Right cardiac atrium (tissue), 5 donors: ENCODE results near the gene F12. TPM values are rescaled to one million over a fixed set of nuclear protein-coding genes. Genes with fewer than 3 reads are reported as not detected.
A peak's percentile ranks its signal among the peaks of the same experiment; 100 is the strongest.

Source experiments
- ATAC-seq, 2 donors: fragments of 200-7000 bp; cut with Tn5 transposase; one replicate each; pipeline versions ENCODE4 v1.8.0 to v1.9.1; 2020; ENCODE audit warnings: moderate library complexity in 2 of 2, mild to moderate bottlenecking in 1 of 2
- DNase-seq, 3 donors: peaks; one replicate each; pipeline ENCODE4 v3.0.0-alpha.2; 2020
- H3K27ac ChIP-seq: one replicate; pipeline ENCODE4 v1.5.1; 2013; ENCODE audit warnings: mild to moderate bottlenecking, low read length, control low read depth, moderate library complexity
- H3K27me3 ChIP-seq: one replicate; pipeline ENCODE4 v1.6.1; 2013; ENCODE audit not compliant: control insufficient read depth, insufficient read depth
- H3K4me1 ChIP-seq: one replicate; pipeline ENCODE4 v1.6.1; 2013; ENCODE audit warnings: low read length; ENCODE audit not compliant: control insufficient read depth, insufficient read depth
- H3K4me3 ChIP-seq: one replicate; pipeline ENCODE4 v1.5.1; 2013; ENCODE audit warnings: low read length, control low read depth
- H3K9me3 ChIP-seq: one replicate; pipeline ENCODE4 v1.6.1; 2013; ENCODE audit warnings: low read length; ENCODE audit not compliant: control insufficient read depth
- WGBS: extraction: QIAGEN DNeasy Blood & Tissue Kit; methylation state at CpG from one replicate; pipeline ENCODE4 v1.1.7; 2013; 5-methylcytosine and 5-hydroxymethylcytosine counted together
- intact Hi-C, 4 donors: fragments of 100-400 bp; cut with DNase I; formaldehyde crosslinking; loops; one replicate each; pipeline versions ENCODE4 v1.11.0 to v1.14.0; 2022 to 2023
- polyA plus RNA-seq: library from polyadenylated mRNA; stranded (reverse); fragments of 200-250 nt; gene quantifications from one replicate; pipeline ENCODE4 v1.2.3, GENCODE V29; 2013
- total RNA-seq, 4 donors: library from RNA; stranded (reverse); fragmentation: NEBNext Ultra II Directional; extraction: Animal tissue kit (Norgen Biotek cat#: 25700); gene quantifications; one replicate each; pipeline ENCODE4 v1.2.1, GENCODE V29; 2021
- donor health status: healthy with polysubstance abuse.
- donor health status: DM: no; HTN: yes; CAD: no.
- donor health status: DM: no; HTN: no; CAD: no.
- donor health status: DM: no; HTN: yes; CAD: no; lungs with severe emphysema.
- donor health status: DM: yes; HTN: yes; CAD: no.

F12 gene
- total and polyA plus RNA-seq, 5 donors: 0.17 to 0.34 (median 0.27) TPM

GRCh38 chr5:177430140-177430951, 21.0 kb upstream of the F12 start:
- WGBS: 89% methylated on average over 26 of the region's 26 CpGs
- no peaks in the 10 kb centered on the region for H3K27me3 ChIP-seq
- no peaks in the 10 kb centered on the region for H3K9me3 ChIP-seq
- no peak overlapping the region for H3K27ac ChIP-seq
- no peak overlapping the region for H3K4me3 ChIP-seq
- peaks cover 11% of the 10 kb centered on the region for H3K4me1 ChIP-seq
- intact Hi-C loops: no loop called here
- ATAC-seq (no peak), DNase-seq (peak in 1 of 3 donors; percentile 46)

- DNase-seq (peak; percentile 61 to 86 (median 79)), ATAC-seq (no peak)
- Histone ChIP-seq H3K27ac (no peak overlapping the region), H3K4me1 (peaks cover 11% of the 10 kb centered on the region), H3K9me3 (no peaks in the 10 kb centered on the region), H3K4me3 (no peak overlapping the region), H3K27me3 (no peaks in the 10 kb centered on the region)
- WGBS: 82% methylated on average over 6 of the region's 6 CpGs
- intact Hi-C loops: no loop called here
Observed at GRCh38 chr5:177429248-177430040, 20.1 kb upstream of the F12 start.

GRCh38 chr5:177428574-177429217, 19.3 kb upstream of the F12 start:
- WGBS: 86% methylated on average over 10 of the region's 10 CpGs
- no peaks in the 10 kb centered on the region for H3K27me3 ChIP-seq
- intact Hi-C loops: no loop called here
- H3K9me3 ChIP-seq: no peaks in the 10 kb centered on the region
- H3K27ac ChIP-seq: no peak overlapping the region
- ATAC-seq (no peak), DNase-seq (peak in 2 of 3 donors; percentile 33 to 45)
- peaks cover 11% of the 10 kb centered on the region for H3K4me1 ChIP-seq
- H3K4me3 ChIP-seq: no peak overlapping the region

- H3K9me3 ChIP-seq: no peaks in the 10 kb centered on the region
- peaks cover 11% of the 10 kb centered on the region for H3K4me1 ChIP-seq
- no peaks in the 10 kb centered on the region for H3K27me3 ChIP-seq
- peak overlapping the region; percentile 89 for H3K4me3 ChIP-seq
- 74% methylated on average over 11 of the region's 11 CpGs for WGBS
- H3K27ac ChIP-seq: no peak overlapping the region
- intact Hi-C loops: no loop called here
- ATAC-seq: no peak
- peak in 2 of 3 donors; percentile 50 to 60 for DNase-seq
Observed at GRCh38 chr5:177427919-177428573, 18.7 kb upstream of the F12 start.

- Histone ChIP-seq H3K27me3 (no peaks in the 10 kb centered on the region), H3K4me3 (peak overlapping the region; percentile 89), H3K4me1 (peaks cover 11% of the 10 kb centered on the region), H3K9me3 (no peaks in the 10 kb centered on the region), H3K27ac (no peak overlapping the region)
- intact Hi-C loops: no loop called here
- ATAC-seq (no peak), DNase-seq (peak in 1 of 3 donors; percentile 30)
- 11% methylated on average over 11 of the region's 11 CpGs for WGBS
Observed at GRCh38 chr5:177427211-177427822, 18.0 kb upstream of the F12 start.

GRCh38 chr5:177426566-177427210, 17.3 kb upstream of the F12 start, which contains the start of gene GRK6:
Gene GRK6 (plus strand): TSS chr5:177426676. CDS start chr5:177426846, 170 bp downstream.
- intact Hi-C loops: no loop called here
- Histone ChIP-seq H3K4me1 (peaks cover 11% of the 10 kb centered on the region), H3K9me3 (no peaks in the 10 kb centered on the region), H3K27me3 (no peaks in the 10 kb centered on the region), H3K27ac (peak within 1 kb of the TSS; percentile 93), H3K4me3 (peak within 1 kb of the TSS; percentile 89)
- ATAC-seq: no peak
- WGBS: under 1% methylated on average over 82 of the region's 82 CpGs
- DNase-seq: peak; percentile 41 to 84 (median 76)

GRCh38 chr5:177425801-177426565, 16.6 kb upstream of the F12 start:
- DNase-seq: peak; percentile 99 to 100 (median 100)
- Histone ChIP-seq H3K4me1 (peaks cover 11% of the 10 kb centered on the region), H3K9me3 (no peaks in the 10 kb centered on the region), H3K27ac (peak overlapping the region; percentile 92), H3K27me3 (no peaks in the 10 kb centered on the region), H3K4me3 (peak overlapping the region; percentile 57)
- under 1% methylated on average over 52 of the region's 52 CpGs for WGBS
- intact Hi-C loops: no loop called here
- peak; percentile 98 for ATAC-seq

- peak overlapping the region; percentile 57 for H3K4me3 ChIP-seq
- H3K9me3 ChIP-seq: no peaks in the 10 kb centered on the region
- H3K27me3 ChIP-seq: no peaks in the 10 kb centered on the region
- intact Hi-C loops: no loop called here
- ATAC-seq (peak in 1 of 2 donors; percentile 0), DNase-seq (peak in 1 of 3 donors; percentile 79)
- WGBS: 32% methylated on average over 13 of the region's 13 CpGs
- H3K4me1 ChIP-seq: peaks cover 11% of the 10 kb centered on the region
- H3K27ac ChIP-seq: peak overlapping the region; percentile 92
Observed at GRCh38 chr5:177425196-177425800, 15.9 kb upstream of the F12 start.

- intact Hi-C loops: no loop called here
- no peaks in the 10 kb centered on the region for H3K27me3 ChIP-seq
- no peak overlapping the region for H3K27ac ChIP-seq
- H3K9me3 ChIP-seq: no peaks in the 10 kb centered on the region
- H3K4me1 ChIP-seq: peaks cover 11% of the 10 kb centered on the region
- no peak overlapping the region for H3K4me3 ChIP-seq
- ATAC-seq: no peak
- peak in 1 of 3 donors; percentile 18 for DNase-seq
- 91% methylated on average over 2 of the region's 2 CpGs for WGBS
Observed at GRCh38 chr5:177423671-177424070, 14.3 kb upstream of the F12 start.
